B cell (primary cell): ENCODE data around the gene IKBKE. TPM values are rescaled to one million over a fixed set of nuclear protein-coding genes. Genes with fewer than 3 reads are reported as not detected.
A peak's percentile ranks its signal among the peaks of the same experiment; 100 is the strongest.

Source experiments
- ATAC-seq: fragments of 200-7000 bp; cut with Tn5 transposase; one replicate; pipeline ENCODE4 v1.10.0; 2021; ENCODE audit warnings: low read depth, mild to moderate bottlenecking, moderate number of reproducible peaks, moderate library complexity
- CTCF ChIA-PET: fragments of 350-600 bp; sonication (Branson Sonifier 250); formaldehyde crosslinking; loops from one replicate; lab custom pipeline; 2021; ENCODE audit warnings: antibody characterized with exemption, inconsistent platforms; lab: Charles Lee
- POLR2A ChIA-PET: fragments of 350-600 bp; sonication (Branson Sonifier 250); formaldehyde crosslinking; loops from one replicate; lab custom pipeline; 2021; ENCODE audit warnings: antibody characterized with exemption; lab: Charles Lee
- DNase-seq: peaks from one replicate; pipeline ENCODE4 v3.0.0; 2013
- H2AFZ ChIP-seq: 2 replicates; pipeline ENCODE4 v1.6.1; 2012; ENCODE audit warnings: mild to moderate bottlenecking, low read depth, low read length; ENCODE audit not compliant: insufficient read depth, poor library complexity, severe bottlenecking
- H3K27ac ChIP-seq, 2 donors: 1 replicate in 1 of 2; 2 replicates in 1 of 2; pipeline ENCODE4 v1.5.1; 2012 to 2013; ENCODE audit warnings: low read length in 2 of 2, mild to moderate bottlenecking in 2 of 2, moderate library complexity in 1 of 2
- H3K27me3 ChIP-seq, 4 experiments: fragments of 200-600 bp in 1 of 4; sonication (generic) in 1 of 4; replicated peaks in 1 of 4; 1 replicate in 2 of 4; 2 replicates in 2 of 4; pipeline versions ENCODE4 v1.6.1 to v1.7.0; 2013 to 2016; ENCODE audit warnings: low read length in 3 of 4, mild to moderate bottlenecking in 2 of 4, mixed read lengths in 1 of 4, moderate library complexity in 1 of 4; ENCODE audit not compliant: insufficient read depth in 4 of 4, control insufficient read depth in 3 of 4; ENCODE audit errors: control extremely low read depth in 1 of 4
- H3K36me3 ChIP-seq, 2 experiments: replicated peaks in 1 of 2; 1 replicate in 1 of 2; 2 replicates in 1 of 2; pipeline versions ENCODE4 v1.6.1 to v1.7.1; 2013; ENCODE audit warnings: low read length in 1 of 2; ENCODE audit not compliant: insufficient read depth in 2 of 2, control insufficient read depth in 1 of 2; ENCODE audit errors: control extremely low read depth in 1 of 2, extremely low read depth in 1 of 2
- H3K4me1 ChIP-seq, 2 donors: fragments of 200-600 bp in 1 of 2; sonication (generic) in 1 of 2; 1 replicate in 1 of 2; 2 replicates in 1 of 2; pipeline versions ENCODE4 v1.5.1 to v1.6.1; 2013 to 2017; ENCODE audit warnings: low read length in 2 of 2; ENCODE audit not compliant: control insufficient read depth in 2 of 2, insufficient read depth in 2 of 2
- H3K4me2 ChIP-seq: replicated peaks from 2 replicates; pipeline ENCODE3; 2012; ENCODE audit warnings: mild to moderate bottlenecking, low read depth, low read length; ENCODE audit not compliant: poor library complexity, severe bottlenecking
- H3K4me3 ChIP-seq, 5 experiments: fragments of 200-600 bp in 1 of 5; sonication (generic) in 1 of 5; 1 replicate in 3 of 5; 2 replicates in 2 of 5; pipeline versions ENCODE4 v1.5.1 to v1.7.0; 2011 to 2016; ENCODE audit warnings: low read length in 4 of 5, mild to moderate bottlenecking in 4 of 5, low read depth in 2 of 5, control low read depth in 1 of 5, moderate library complexity in 1 of 5; ENCODE audit not compliant: insufficient read depth in 1 of 5; ENCODE audit errors: control extremely low read depth in 1 of 5, extremely low read depth in 1 of 5
- H3K79me2 ChIP-seq: fragments of 200-600 bp; sonication (generic); one replicate; pipeline ENCODE4 v1.6.0; 2016; ENCODE audit warnings: low read length; ENCODE audit not compliant: control insufficient read depth, insufficient read depth
- H3K9ac ChIP-seq: fragments of 200-600 bp; sonication (generic); 2 replicates; pipeline ENCODE4 v1.6.1; 2017; ENCODE audit warnings: mild to moderate bottlenecking, low read length, moderate library complexity
- H3K9me3 ChIP-seq, 3 donors: one replicate each; pipeline versions ENCODE4 v1.6.1 to v1.7.1; 2013; ENCODE audit warnings: low read length in 2 of 3; ENCODE audit not compliant: control insufficient read depth in 2 of 3, insufficient read depth in 1 of 3; ENCODE audit errors: control extremely low read depth in 1 of 3
- H4K20me1 ChIP-seq: 2 replicates; pipeline ENCODE4 v1.6.0; 2012; ENCODE audit warnings: mild to moderate bottlenecking, low read length; ENCODE audit not compliant: insufficient read depth, control insufficient read depth, poor library complexity, severe bottlenecking
- H3K27ac Mint-ChIP-seq: one replicate; pipeline ENCODE4 v1.8.0; 2021; ENCODE audit warnings: mixed read lengths
- H3K27me3 Mint-ChIP-seq: one replicate; pipeline ENCODE4 v1.8.0; 2021; ENCODE audit warnings: mixed read lengths
- H3K4me1 Mint-ChIP-seq: one replicate; pipeline ENCODE4 v1.8.0; 2021; ENCODE audit warnings: mixed read lengths
- H3K4me3 Mint-ChIP-seq: one replicate; pipeline ENCODE4 v1.8.0; 2021; ENCODE audit warnings: mixed read lengths
- H3K9me3 Mint-ChIP-seq: one replicate; pipeline ENCODE4 v1.8.0; 2022; ENCODE audit warnings: mixed read lengths; ENCODE audit not compliant: insufficient read depth
- EZH2 ChIP-seq: IDR thresholded peaks from 2 replicates; pipeline ENCODE4 v1.6.1; 2012; ENCODE audit warnings: borderline replicate concordance, low read depth, mild to moderate bottlenecking, moderate library complexity, low read length; ENCODE audit not compliant: insufficient read depth, poor library complexity, severe bottlenecking
- WGBS: methylation state at CpG from one replicate; pipeline ENCODE4 v1.1.5; 2013; ENCODE audit warnings: missing lambda C conversion rate; ENCODE audit not compliant: insufficient coverage; 5-methylcytosine and 5-hydroxymethylcytosine counted together
- intact Hi-C: fragments of 100-400 bp; cut with micrococcal nuclease; formaldehyde crosslinking; loops from one replicate; pipeline ENCODE4 v1.10.0; 2022
- polyA plus RNA-seq: library from polyadenylated mRNA; depleted of rRNA; stranded (reverse); fragments of >200 nt; gene quantifications from 2 replicates; pipeline ENCODE4 v1.2.3, GENCODE V29; 2012
- total RNA-seq, 2 donors: library from RNA; stranded (reverse); fragments of 120-200 nt in 1 of 2; gene quantifications; 1 replicate in 1 of 2; 2 replicates in 1 of 2; pipeline versions ENCODE4 v1.2.3 to v1.2.4, GENCODE V29; 2013 to 2022
- TF ChIP-seq, protein P1 (sequence below): fragments of 200-600 bp; IDR thresholded peaks from one replicate; pipeline ENCODE4 v1.8.0; 2022; ENCODE audit warnings: antibody characterized with exemption, mild to moderate bottlenecking

The IKBKE gene
- total and polyA plus RNA-seq, 2 donors (not counting 1 experiment from before 2014, with no cell fraction given) = 40.8 to 55.4 TPM

DNA sequence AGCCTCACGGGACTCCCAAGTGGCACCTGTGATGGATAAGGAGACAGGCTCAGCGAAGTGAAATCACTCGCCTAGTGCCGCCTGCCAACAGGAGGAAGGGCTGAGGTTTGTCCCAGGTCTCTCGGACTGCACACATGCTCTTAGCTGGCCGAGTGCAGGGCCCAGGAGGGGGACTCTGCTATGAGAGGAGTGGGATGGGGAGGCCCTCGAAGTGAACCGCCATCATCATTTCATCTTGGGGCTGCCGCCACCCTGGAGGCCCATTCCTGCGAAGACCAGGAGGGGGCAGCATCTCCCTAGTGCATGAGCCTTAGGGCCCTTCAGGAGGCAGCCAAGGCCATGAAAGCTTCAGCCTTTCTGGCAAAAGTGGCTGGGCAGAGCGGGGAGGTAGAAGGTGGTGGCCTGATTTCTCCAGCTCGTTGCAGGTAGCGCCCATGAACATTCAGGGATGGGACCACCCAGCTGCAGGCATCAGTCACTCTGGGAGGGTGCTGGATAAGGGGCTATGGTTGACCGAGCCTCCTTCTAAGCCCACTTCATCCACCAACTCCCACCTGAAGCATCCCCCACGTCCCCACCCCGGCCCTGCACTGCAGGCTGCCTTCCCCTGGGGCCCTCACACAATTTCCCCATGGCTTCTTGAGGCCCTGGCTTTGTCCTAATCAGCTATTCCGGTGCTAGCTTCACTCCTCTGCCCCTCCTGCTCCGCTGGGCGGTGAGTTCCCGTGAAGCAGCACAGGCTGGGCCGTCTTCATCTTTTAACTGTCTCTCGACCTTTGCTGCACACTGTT lies 19.9 kb downstream of the IKBKE start:
- peaks cover 0 to 66% of the 10 kb centered on the region in 2 experiments for H3K36me3 ChIP-seq
- no peaks in the 10 kb centered on the region for H3K79me2 ChIP-seq
- no peak overlapping the region for H3K27ac ChIP-seq
- no peak for TF ChIP-seq EZH2
- TF ChIP-seq, protein P1, sequence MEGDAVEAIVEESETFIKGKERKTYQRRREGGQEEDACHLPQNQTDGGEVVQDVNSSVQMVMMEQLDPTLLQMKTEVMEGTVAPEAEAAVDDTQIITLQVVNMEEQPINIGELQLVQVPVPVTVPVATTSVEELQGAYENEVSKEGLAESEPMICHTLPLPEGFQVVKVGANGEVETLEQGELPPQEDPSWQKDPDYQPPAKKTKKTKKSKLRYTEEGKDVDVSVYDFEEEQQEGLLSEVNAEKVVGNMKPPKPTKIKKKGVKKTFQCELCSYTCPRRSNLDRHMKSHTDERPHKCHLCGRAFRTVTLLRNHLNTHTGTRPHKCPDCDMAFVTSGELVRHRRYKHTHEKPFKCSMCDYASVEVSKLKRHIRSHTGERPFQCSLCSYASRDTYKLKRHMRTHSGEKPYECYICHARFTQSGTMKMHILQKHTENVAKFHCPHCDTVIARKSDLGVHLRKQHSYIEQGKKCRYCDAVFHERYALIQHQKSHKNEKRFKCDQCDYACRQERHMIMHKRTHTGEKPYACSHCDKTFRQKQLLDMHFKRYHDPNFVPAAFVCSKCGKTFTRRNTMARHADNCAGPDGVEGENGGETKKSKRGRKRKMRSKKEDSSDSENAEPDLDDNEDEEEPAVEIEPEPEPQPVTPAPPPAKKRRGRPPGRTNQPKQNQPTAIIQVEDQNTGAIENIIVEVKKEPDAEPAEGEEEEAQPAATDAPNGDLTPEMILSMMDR = peak; percentile 83
- Mint-ChIP-seq H3K27me3 (no peaks in the 10 kb centered on the region), H3K4me1 (peaks cover 7% of the 10 kb centered on the region), H3K27ac (no peak overlapping the region), H3K9me3 (no peaks in the 10 kb centered on the region), H3K4me3 (no peak overlapping the region)
- H4K20me1 ChIP-seq = peaks cover 4% of the 10 kb centered on the region
- no peaks in the 10 kb centered on the region for H3K27me3 ChIP-seq
- DNase-seq = peak; percentile 73
- peaks cover 4 to 5% of the 10 kb centered on the region in 2 donors for H3K4me1 ChIP-seq
- no peak overlapping the region for H3K4me3 ChIP-seq
- no peaks in the 10 kb centered on the region for H3K9me3 ChIP-seq
- CTCF ChIA-PET = interaction anchor here (0.7 to 7.4 kb wide), 34 partner anchors 9 to 492 kb away, joined by 3 to 81 read pairs (median 5); partner anchors contain the start of genes DYRK3 and IKBKE
- no peak overlapping the region for H2AFZ ChIP-seq
- 81% methylated on average over 20 of the region's 22 CpGs for WGBS
- ATAC-seq = peak; percentile 80
- intact Hi-C loops = loop anchor here (1.0 to 10.0 kb wide), 4 partner anchors 55 to 495 kb away; no protein-coding TSS in a partner anchor
- POLR2A ChIA-PET = no interaction called here
- H3K4me2 ChIP-seq = no peak overlapping the region
- H3K9ac ChIP-seq = no peak overlapping the region
